CD14-positive monocyte (primary cell): Measurements from ENCODE around the gene GPC6. TPM values are rescaled to one million over a fixed set of nuclear protein-coding genes. Genes with fewer than 3 reads are reported as not detected.

Experiments
- DNase-seq, 3 donors: peaks; one replicate each; pipeline ENCODE4 v3.0.0-alpha.2; 2011 to 2022
- H2AFZ ChIP-seq: 2 replicates; pipeline ENCODE4 v1.6.0; 2012; ENCODE audit warnings: mild to moderate bottlenecking, low read depth, low read length, inconsistent platforms; ENCODE audit not compliant: insufficient read depth, poor library complexity, severe bottlenecking
- H3K27ac ChIP-seq, 2 donors: 1 replicate in 1 of 2; 2 replicates in 1 of 2; pipeline ENCODE4 v1.5.1; 2012 to 2013; ENCODE audit warnings: low read length in 2 of 2, control low read depth in 1 of 2, inconsistent platforms in 1 of 2, low read depth in 1 of 2, mild to moderate bottlenecking in 1 of 2
- H3K27me3 ChIP-seq, 2 donors: one replicate each; pipeline versions ENCODE4 v1.6.0 to v1.6.1; 2011 to 2013; ENCODE audit warnings: low read length in 2 of 2; ENCODE audit not compliant: control insufficient read depth in 2 of 2, insufficient read depth in 2 of 2
- H3K36me3 ChIP-seq, 2 donors: replicated peaks in 1 of 2; 1 replicate in 1 of 2; 2 replicates in 1 of 2; pipeline versions ENCODE4 v1.5.1 to v1.6.1; 2012 to 2013; ENCODE audit warnings: low read length in 2 of 2, control low read depth in 1 of 2, inconsistent platforms in 1 of 2, mild to moderate bottlenecking in 1 of 2; ENCODE audit not compliant: insufficient read depth in 2 of 2, control insufficient read depth in 1 of 2
- H3K4me1 ChIP-seq, 2 donors: 1 replicate in 1 of 2; 2 replicates in 1 of 2; pipeline versions ENCODE4 v1.5.1 to v1.6.1; 2012 to 2013; ENCODE audit warnings: low read length in 2 of 2, control low read depth in 1 of 2, inconsistent platforms in 1 of 2, mild to moderate bottlenecking in 1 of 2, moderate library complexity in 1 of 2; ENCODE audit not compliant: insufficient read depth in 2 of 2, control insufficient read depth in 1 of 2
- H3K4me2 ChIP-seq: replicated peaks from 2 replicates; pipeline ENCODE3; 2012; ENCODE audit warnings: low read length, moderate library complexity, mild to moderate bottlenecking; ENCODE audit not compliant: poor library complexity, severe bottlenecking; ENCODE audit errors: extremely low read depth
- H3K4me3 ChIP-seq, 3 experiments: fragments of 200-600 bp in 1 of 3; sonication (generic) in 1 of 3; replicated peaks in 1 of 3; 1 replicate in 2 of 3; 2 replicates in 1 of 3; pipeline ENCODE4 v1.5.1; 2011 to 2013; ENCODE audit warnings: low read length in 3 of 3, mild to moderate bottlenecking in 3 of 3, control low read depth in 2 of 3, low read depth in 2 of 3, inconsistent platforms in 1 of 3, moderate library complexity in 1 of 3
- H3K79me2 ChIP-seq: 2 replicates; pipeline ENCODE4 v1.6.0; 2012; ENCODE audit warnings: mild to moderate bottlenecking, control low read depth, inconsistent platforms, low read length, moderate library complexity; ENCODE audit not compliant: insufficient read depth
- H3K9ac ChIP-seq: 2 replicates; pipeline ENCODE4 v1.6.0; 2017; ENCODE audit warnings: low read length, mild to moderate bottlenecking; ENCODE audit not compliant: insufficient read depth, poor library complexity, severe bottlenecking
- H3K9me3 ChIP-seq, 2 donors: replicated peaks in 1 of 2; 1 replicate in 1 of 2; 2 replicates in 1 of 2; pipeline versions ENCODE4 v1.5.1 to v1.6.1; 2012 to 2013; ENCODE audit warnings: low read length in 2 of 2, control low read depth in 1 of 2; ENCODE audit not compliant: control insufficient read depth in 1 of 2, insufficient read depth in 1 of 2
- H4K20me1 ChIP-seq: 2 replicates; pipeline ENCODE4 v1.6.0; 2012; ENCODE audit warnings: mild to moderate bottlenecking, low read length, control low read depth, moderate library complexity; ENCODE audit not compliant: insufficient read depth
- H3K27ac Mint-ChIP-seq, 7 donors: one replicate each; pipeline ENCODE4 v1.8.0; 2020; ENCODE audit warnings: mild to moderate bottlenecking in 7 of 7, mixed read lengths in 7 of 7, moderate library complexity in 6 of 7, inconsistent platforms in 2 of 7
- H3K27me3 Mint-ChIP-seq, 3 donors: one replicate each; pipeline ENCODE4 v1.8.0; 2021 to 2022; ENCODE audit warnings: low read depth in 3 of 3, mild to moderate bottlenecking in 3 of 3, mixed read lengths in 3 of 3, moderate library complexity in 3 of 3, inconsistent platforms in 1 of 3
- H3K36me3 Mint-ChIP-seq, 2 donors: one replicate each; pipeline ENCODE4 v1.8.0; 2020; ENCODE audit warnings: mixed read lengths in 2 of 2, inconsistent platforms in 1 of 2, mild to moderate bottlenecking in 1 of 2
- H3K4me1 Mint-ChIP-seq: one replicate; pipeline ENCODE4 v1.8.0; 2020; ENCODE audit warnings: mild to moderate bottlenecking, mixed read lengths
- H3K4me3 Mint-ChIP-seq, 2 donors: one replicate each; pipeline ENCODE4 v1.8.0; 2020; ENCODE audit warnings: mild to moderate bottlenecking in 2 of 2, mixed read lengths in 2 of 2, moderate library complexity in 1 of 2
- H3K9me3 Mint-ChIP-seq, 7 donors: one replicate each; pipeline ENCODE4 v1.8.0; 2020 to 2022; ENCODE audit warnings: mixed read lengths in 7 of 7, mild to moderate bottlenecking in 6 of 7, moderate library complexity in 6 of 7, inconsistent platforms in 2 of 7
- WGBS: methylation state at CpG from one replicate; pipeline ENCODE4 v1.1.5; 2013; ENCODE audit warnings: missing lambda C conversion rate; ENCODE audit not compliant: insufficient coverage; 5-methylcytosine and 5-hydroxymethylcytosine counted together
- intact Hi-C, 2 donors: fragments of 100-400 bp; cut with micrococcal nuclease; formaldehyde crosslinking; loops; one replicate each; pipeline versions ENCODE4 v1.15.0 to v1.15.1; 2023
- polyA plus RNA-seq, 3 donors: library from polyadenylated mRNA; depleted of rRNA in 1 of 3; unstranded in 2 of 3; stranded (reverse) in 1 of 3; fragments of 300-500 nt in 2 of 3; fragments of >200 nt in 1 of 3; fragmentation: Illumina TruSeq in 2 of 3; gene quantifications; 1 replicate in 2 of 3; 2 replicates in 1 of 3; pipeline ENCODE4 v1.2.3, GENCODE V29; 2012 to 2021
- TF ChIP-seq, protein P1 (sequence below): fragments of 200-600 bp; IDR thresholded peaks from one replicate; pipeline ENCODE4 v1.8.0; 2022; ENCODE audit warnings: antibody characterized with exemption, mild to moderate bottlenecking

Gene GPC6
- polyA plus RNA-seq, 3 donors = not detected

DNA sequence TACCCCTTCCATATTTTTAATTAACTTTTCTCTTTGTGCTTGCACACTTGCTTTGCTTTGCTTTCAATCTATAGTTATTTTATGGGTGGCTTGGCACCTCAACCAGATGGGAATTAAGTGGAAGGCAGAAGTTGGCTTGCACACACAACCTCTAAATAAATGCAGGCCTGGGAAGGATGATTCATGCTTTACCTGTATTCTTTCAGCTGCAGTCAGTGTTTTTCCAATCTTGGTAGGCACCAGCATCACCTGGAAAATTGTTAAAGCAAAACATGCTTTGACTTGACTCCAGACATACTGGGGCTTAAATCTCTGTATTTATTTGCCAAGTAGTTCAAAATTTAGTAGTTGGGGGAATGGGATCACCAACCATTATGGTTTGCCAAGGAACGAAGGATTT, 543.0 kb downstream of the GPC6 start:
- Mint-ChIP-seq H3K27ac (no peak overlapping the region), H3K4me3 (no peak overlapping the region), H3K27me3 (peaks cover 0 to 2% (median 0%) of the 10 kb centered on the region in 3 donors), H3K4me1 (no peaks in the 10 kb centered on the region), H3K9me3 (peaks cover 0 to 3% (median 0%) of the 10 kb centered on the region in 7 donors), H3K36me3 (no peaks in the 10 kb centered on the region)
- H3K27me3 ChIP-seq = no peaks in the 10 kb centered on the region
- H3K4me3 ChIP-seq = no peak overlapping the region
- no CpG with 5 or more reads among the region's 1 CpG for WGBS
- H3K36me3 ChIP-seq = no peaks in the 10 kb centered on the region
- H3K27ac ChIP-seq = no peak overlapping the region
- H3K4me1 ChIP-seq = no peaks in the 10 kb centered on the region
- no peak overlapping the region for H2AFZ ChIP-seq
- H3K9me3 ChIP-seq = peaks cover 0 to 4% of the 10 kb centered on the region in 2 donors
- no peak for DNase-seq
- no peaks in the 10 kb centered on the region for H4K20me1 ChIP-seq
- no peak overlapping the region for H3K9ac ChIP-seq
- intact Hi-C loops = no loop called here
- no peak overlapping the region for H3K4me2 ChIP-seq
- H3K79me2 ChIP-seq = no peaks in the 10 kb centered on the region
- TF ChIP-seq, protein P1, sequence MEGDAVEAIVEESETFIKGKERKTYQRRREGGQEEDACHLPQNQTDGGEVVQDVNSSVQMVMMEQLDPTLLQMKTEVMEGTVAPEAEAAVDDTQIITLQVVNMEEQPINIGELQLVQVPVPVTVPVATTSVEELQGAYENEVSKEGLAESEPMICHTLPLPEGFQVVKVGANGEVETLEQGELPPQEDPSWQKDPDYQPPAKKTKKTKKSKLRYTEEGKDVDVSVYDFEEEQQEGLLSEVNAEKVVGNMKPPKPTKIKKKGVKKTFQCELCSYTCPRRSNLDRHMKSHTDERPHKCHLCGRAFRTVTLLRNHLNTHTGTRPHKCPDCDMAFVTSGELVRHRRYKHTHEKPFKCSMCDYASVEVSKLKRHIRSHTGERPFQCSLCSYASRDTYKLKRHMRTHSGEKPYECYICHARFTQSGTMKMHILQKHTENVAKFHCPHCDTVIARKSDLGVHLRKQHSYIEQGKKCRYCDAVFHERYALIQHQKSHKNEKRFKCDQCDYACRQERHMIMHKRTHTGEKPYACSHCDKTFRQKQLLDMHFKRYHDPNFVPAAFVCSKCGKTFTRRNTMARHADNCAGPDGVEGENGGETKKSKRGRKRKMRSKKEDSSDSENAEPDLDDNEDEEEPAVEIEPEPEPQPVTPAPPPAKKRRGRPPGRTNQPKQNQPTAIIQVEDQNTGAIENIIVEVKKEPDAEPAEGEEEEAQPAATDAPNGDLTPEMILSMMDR = no peak

DNA sequence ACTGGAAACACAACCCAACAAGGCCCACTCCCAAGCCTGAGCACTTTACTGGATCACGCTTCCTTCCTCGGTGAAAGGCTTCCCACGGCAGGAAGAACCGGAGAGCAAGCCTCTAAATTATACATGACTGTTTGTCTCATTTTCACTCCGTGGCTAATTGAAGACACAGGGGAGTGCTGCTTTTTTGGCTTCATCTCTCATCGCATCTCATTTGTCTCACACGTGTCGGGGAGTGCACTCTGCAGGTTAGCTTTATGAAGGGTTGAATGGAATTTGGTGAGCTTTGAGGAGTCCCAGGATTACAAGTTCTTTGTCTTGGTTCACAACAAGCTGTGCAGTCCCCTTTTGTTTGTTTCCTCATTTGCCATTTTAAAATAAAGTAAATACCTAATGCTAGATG, 544.6 kb downstream of the GPC6 start:
- no peak overlapping the region for H2AFZ ChIP-seq
- no peak overlapping the region for H3K4me3 Mint-ChIP-seq
- H3K36me3 ChIP-seq = no peaks in the 10 kb centered on the region
- peaks cover 0 to 4% of the 10 kb centered on the region in 2 donors for H3K9me3 ChIP-seq
- H3K27me3 ChIP-seq = no peaks in the 10 kb centered on the region
- H3K79me2 ChIP-seq = no peaks in the 10 kb centered on the region
- DNase-seq = no peak
- no peaks in the 10 kb centered on the region for H3K36me3 Mint-ChIP-seq
- H3K9ac ChIP-seq = no peak overlapping the region
- TF ChIP-seq, protein P1 = no peak
- H3K4me3 ChIP-seq = no peak overlapping the region
- H3K9me3 Mint-ChIP-seq = peaks cover 0 to 4% (median 0%) of the 10 kb centered on the region in 7 donors
- peaks cover 0 to 2% (median 0%) of the 10 kb centered on the region in 3 donors for H3K27me3 Mint-ChIP-seq
- 92% methylated on average over 4 of the region's 8 CpGs for WGBS
- H3K4me1 ChIP-seq = no peaks in the 10 kb centered on the region
- no peak overlapping the region for H3K4me2 ChIP-seq
- no peak overlapping the region for H3K27ac Mint-ChIP-seq
- intact Hi-C loops = no loop called here
- H3K27ac ChIP-seq = no peak overlapping the region
- no peaks in the 10 kb centered on the region for H3K4me1 Mint-ChIP-seq
- H4K20me1 ChIP-seq = no peaks in the 10 kb centered on the region
